HepG2 (cell line): ENCODE data around the gene RILP. TPM values are rescaled to one million over a fixed set of nuclear protein-coding genes. Genes with fewer than 3 reads are reported as not detected.

Experiments
- ATAC-seq: fragments of 200-7000 bp; cut with Tn5 transposase; 3 replicates; pipeline ENCODE4 v1.9.1; 2020; ENCODE audit warnings: mild to moderate bottlenecking, moderate library complexity
- BruUV-seq: library from RNA; stranded (reverse); fragments of 400-500 nt; replicated peaks from 2 replicates; lab custom pipeline; 2021; lab: Mats Ljungman, UMichigan
- CTCF ChIA-PET: fragments of 300-600 bp; formaldehyde crosslinking; extraction: SDS; loops from one replicate; lab custom pipeline; 2021; ENCODE audit warnings: low total read pairs, inconsistent platforms, low intra/inter-chr PET ratio; lab: Yijun Ruan, JAX
- POLR2A ChIA-PET: fragments of 350-600 bp; sonication (Branson Sonifier 250); formaldehyde crosslinking; loops from one replicate; lab custom pipeline; 2020; ENCODE audit warnings: antibody characterized with exemption, inconsistent platforms; lab: Yijun Ruan, JAX
- DNase-seq: peaks from one replicate; pipeline ENCODE4 v3.0.0-alpha.2; 2015; ENCODE audit warnings: low spot score
- FAIRE-seq: peaks from 3 replicates; lab custom pipeline; 2011; peaks lifted over from hg19 to GRCh38; lab: Jason Lieb, UNC
- H2AFZ ChIP-seq: one replicate; pipeline ENCODE4 v1.6.1; 2011; ENCODE audit warnings: low read length, inconsistent platforms
- H3K27ac ChIP-seq: fragments of 300-600 bp; 3 replicates; pipeline ENCODE4 v1.8.0; 2011; ENCODE audit warnings: mixed run types, mild to moderate bottlenecking, mixed read lengths, low read length, inconsistent platforms; ENCODE audit not compliant: insufficient read depth; ENCODE audit errors: extremely low read length
- H3K27me3 ChIP-seq, 2 experiments: fragments of 200-600 bp in 1 of 2; 2 replicates in 1 of 2; 3 replicates in 1 of 2; pipeline versions ENCODE4 v1.6.0 to v1.8.0; 2011; ENCODE audit warnings: low read length in 2 of 2, mild to moderate bottlenecking in 2 of 2, moderate library complexity in 2 of 2, inconsistent platforms in 1 of 2; ENCODE audit not compliant: insufficient read depth in 2 of 2, control insufficient read depth in 1 of 2
- H3K36me3 ChIP-seq, 2 experiments: fragments of 200-600 bp in 1 of 2; replicated peaks in 1 of 2; 2 replicates in 1 of 2; 3 replicates in 1 of 2; pipeline versions ENCODE4 v1.5.1 to v1.8.0; 2011; ENCODE audit warnings: low read length in 2 of 2, inconsistent platforms in 1 of 2; ENCODE audit not compliant: insufficient read depth in 2 of 2, control insufficient read depth in 1 of 2
- H3K4me1 ChIP-seq: 2 replicates; pipeline ENCODE4 v1.5.1; 2012; ENCODE audit warnings: low read length, inconsistent platforms; ENCODE audit not compliant: insufficient read depth
- H3K4me2 ChIP-seq: 2 replicates; pipeline ENCODE4 v1.6.0; 2011; ENCODE audit warnings: low read depth, low read length, inconsistent platforms
- H3K4me3 ChIP-seq, 3 experiments: fragments of 200-600 bp in 1 of 3; sonication (generic), shearing (Covaris generic) in 1 of 3; replicated peaks in 1 of 3; 2 replicates each; pipeline ENCODE4 v1.5.1; 2011 to 2016; ENCODE audit warnings: low read length in 3 of 3, inconsistent platforms in 2 of 3, low read depth in 2 of 3, mild to moderate bottlenecking in 2 of 3, control low read depth in 1 of 3, mixed read lengths in 1 of 3; ENCODE audit not compliant: insufficient read depth in 1 of 3
- H3K79me2 ChIP-seq: one replicate; pipeline ENCODE4 v1.6.1; 2011; ENCODE audit warnings: low read length, inconsistent platforms; ENCODE audit not compliant: insufficient read depth
- H3K9ac ChIP-seq: 2 replicates; pipeline ENCODE4 v1.6.0; 2011; ENCODE audit warnings: mild to moderate bottlenecking, low read depth, low read length, inconsistent platforms; ENCODE audit not compliant: insufficient read depth
- H3K9me3 ChIP-seq: 2 replicates; pipeline ENCODE4 v1.5.1; 2012; ENCODE audit warnings: mild to moderate bottlenecking, low read length
- H4K20me1 ChIP-seq: 2 replicates; pipeline ENCODE4 v1.6.0; 2011; ENCODE audit warnings: inconsistent platforms, mild to moderate bottlenecking, low read length, moderate library complexity; ENCODE audit not compliant: insufficient read depth
- ATF6 ChIP-seq: sonication (generic); formaldehyde crosslinking; conservative IDR thresholded peaks from 2 replicates; pipeline ENCODE4 v1.4.0; 2020; ENCODE audit warnings: missing genetic modification reagents
- CTCF ChIP-seq: sonication (generic); formaldehyde crosslinking; IDR thresholded peaks from 2 replicates; pipeline ENCODE4 v1.5.0; 2020; ENCODE audit warnings: mild to moderate bottlenecking, missing genetic modification reagents, moderate library complexity
- EZH2 ChIP-seq: conservative IDR thresholded peaks from 2 replicates; pipeline ENCODE4 v1.6.1; 2012; ENCODE audit warnings: mild to moderate bottlenecking, low read depth, low read length, moderate library complexity
- FOXM1 ChIP-seq: sonication (generic); formaldehyde crosslinking; IDR thresholded peaks from 2 replicates; pipeline ENCODE4 v1.5.0; 2020; ENCODE audit warnings: missing genetic modification reagents
- NFKBIZ ChIP-seq: IDR thresholded peaks from 2 replicates; pipeline ENCODE4 v1.6.1; 2018; ENCODE audit warnings: missing genetic modification reagents, missing compliant biosample characterization
- NR2C2 ChIP-seq: sonication (generic); formaldehyde crosslinking; IDR thresholded peaks from 2 replicates; pipeline ENCODE4 v1.4.0; 2020; ENCODE audit warnings: missing genetic modification reagents, mild to moderate bottlenecking, moderate library complexity, borderline replicate concordance
- SKIL ChIP-seq: sonication (generic); formaldehyde crosslinking; IDR thresholded peaks from 2 replicates; pipeline ENCODE4 v1.8.0; 2022; ENCODE audit warnings: missing genetic modification reagents, mild to moderate bottlenecking, moderate library complexity, borderline replicate concordance
- SPEN ChIP-seq: sonication (generic); formaldehyde crosslinking; IDR thresholded peaks from 2 replicates; pipeline ENCODE4 v1.5.1; 2020; ENCODE audit warnings: low read depth, mild to moderate bottlenecking, missing genetic modification reagents
- ZBTB2 ChIP-seq: sonication (generic); formaldehyde crosslinking; IDR thresholded peaks from 2 replicates; pipeline ENCODE4 v1.8.0; 2022; ENCODE audit warnings: low read depth, missing genetic modification reagents
- ZNF432 ChIP-seq: sonication (generic); formaldehyde crosslinking; IDR thresholded peaks from 2 replicates; pipeline ENCODE4 v1.5.0; 2020; ENCODE audit warnings: missing genetic modification reagents, mild to moderate bottlenecking, borderline replicate concordance
- ZNF678 ChIP-seq: sonication (generic); formaldehyde crosslinking; IDR thresholded peaks from 2 replicates; pipeline ENCODE4 v1.4.0; 2020; ENCODE audit warnings: mild to moderate bottlenecking, missing genetic modification reagents
- WGBS: methylation state at CpG from one replicate; pipeline ENCODE4 v1.1.6; 2017; ENCODE audit warnings: low lambda C conversion rate; 5-methylcytosine and 5-hydroxymethylcytosine counted together
- in situ Hi-C: cut with HindIII; loops from 2 replicates; pipeline ENCODE4 v1.10.0; 2017; ENCODE audit warnings: low pct_unique_long_range_greater_than_20kb; ENCODE audit not compliant: extremely low pct_ligation_motif_present
- intact Hi-C: fragments of 100-400 bp; cut with micrococcal nuclease; formaldehyde crosslinking; loops from one replicate; pipeline ENCODE4 v1.10.0; 2022; ENCODE audit not compliant: unreplicated experiment
- polyA plus RNA-seq, 8 experiments: library from polyadenylated mRNA; depleted of rRNA in 3 of 8; stranded (reverse) in 7 of 8; unstranded in 1 of 8; fragments of >200 nt; fragmentation: Illumina TruSeq in 4 of 8; extraction: Trizol in 4 of 8; gene quantifications; 2 replicates each; pipeline versions ENCODE4 v1.2.1 to v1.2.3, GENCODE V29; 2011 to 2016; ENCODE audit warnings: low read depth in 4 of 8, missing spikeins in 1 of 8, mixed read lengths in 1 of 8; ENCODE audit not compliant: insufficient read depth in 1 of 8
- total RNA-seq, 5 experiments: library from RNA; depleted of rRNA; stranded (reverse); fragments of >200 nt; fragmentation: Illumina TruSeq; extraction: Trizol; gene quantifications; 2 replicates each; pipeline ENCODE4 v1.2.3, GENCODE V29; 2016; ENCODE audit warnings: low read depth in 1 of 5

RILP gene
- total and polyA plus RNA-seq, 2 of the 13 experiments (the other 11 are each of a cell fraction or from before 2014, with no cell fraction given): 6.6 to 8.1 TPM

GRCh38 chr17:1612400-1612799 is 37.3 kb downstream of the RILP start (continued):
- TF ChIP-seq CTCF (no peak), SPEN (CRISPR knock-in tag) (no peak), NFKBIZ (no peak)

- Histone ChIP-seq H3K27me3 (no peaks in the 10 kb centered on the region), H4K20me1 (no peaks in the 10 kb centered on the region), H3K79me2 (no peaks in the 10 kb centered on the region), H3K4me1 (peaks cover 29% of the 10 kb centered on the region), H3K4me3 (no peak overlapping the region), H3K9me3 (no peaks in the 10 kb centered on the region), H3K36me3 (peaks cover 0 to 1% of the 10 kb centered on the region in 2 experiments; a peak in 2 of 5 replicates), H3K27ac (no peak overlapping the region), H3K4me2 (no peak overlapping the region), H3K9ac (no peak overlapping the region), H2AFZ (no peak overlapping the region)
- in situ Hi-C loops: no loop called here
- intact Hi-C loops: loop anchor here (5.0 kb wide), 1 partner anchor 459 kb away; no protein-coding TSS in a partner anchor
- no TSS peak for BruUV-seq
- no peak for ATAC-seq
- ChIA-PET CTCF (no interaction called here), POLR2A (interaction anchor here (1.0 kb wide), 1 partner anchor 14 kb away, joined by 3 read pairs; no protein-coding TSS in a partner anchor)
- 97% methylated on average over 10 of the region's 10 CpGs for WGBS
- no peak for FAIRE-seq
- no peak for DNase-seq
- TF ChIP-seq ZNF678 (CRISPR knock-in tag): no peak
- TF ChIP-seq SKIL (CRISPR knock-in tag): no peak
- no peak for TF ChIP-seq NR2C2 (CRISPR knock-in tag)
- no peak for TF ChIP-seq ZBTB2
- TF ChIP-seq FOXM1: no peak
- no peak for TF ChIP-seq ATF6 (CRISPR knock-in tag)
- no peak for TF ChIP-seq EZH2
- TF ChIP-seq ZNF432 (CRISPR knock-in tag): no peak
Measured at GRCh38 chr17:1611715-1612114, 38.0 kb downstream of the RILP start.
